ENCODE results near the gene WASHC2C. TPM values are rescaled to one million over a fixed set of nuclear protein-coding genes. Genes with fewer than 3 reads are reported as not detected.
"Not testable (repeated sequence)": the region's sequence is repeated elsewhere in the genome, so short reads cannot be mapped to it uniquely, and the experiment has no call there.

Gene WASHC2C
- 10 to 100 TPM; 15.2 to 27.3 TPM for total RNA-seq
- 1 to 10 TPM; 7.8 to 8.9 TPM for polyA plus RNA-seq

- H3K4me1 ChIP-seq (ENCODE audit: control insufficient read depth in 4 of 4, insufficient read depth in 4 of 4, low read length in 3 of 4) = peaks cover 0 to 11% (median 8%) of the 10 kb centered on the region in 4 donors
- peak within 1 kb of the TSS; percentile 66 to 73 for H3K27ac ChIP-seq (ENCODE audit: low read depth in 1 of 2, low read length in 2 of 2)
- under 1% methylated on average over 49 of the region's 49 CpGs for WGBS
- DNase-seq (ENCODE audit: low spot score) = peak; percentile 97
- peak within 1 kb of the TSS; percentile 79 to 91 (median 89) for H3K4me3 ChIP-seq (ENCODE audit: low read depth in 1 of 3, low read length in 3 of 3)
- peak within 1 kb of the TSS in 1 of 2 donors; percentile 54 for H3K9ac ChIP-seq (ENCODE audit: low read depth in 1 of 2, low read length in 2 of 2)
- not testable (repeated sequence) for H3K27me3 ChIP-seq (ENCODE audit: control insufficient read depth in 4 of 4, insufficient read depth in 4 of 4, low read length in 3 of 4); H3K9me3 ChIP-seq (ENCODE audit: control insufficient read depth in 4 of 4, low read length in 3 of 4); H3K36me3 ChIP-seq (ENCODE audit: control insufficient read depth in 4 of 4, insufficient read depth in 3 of 4, low read depth in 1 of 4, low read length in 3 of 4)
- peak in 1 of 2 donors; percentile 74 for TF ChIP-seq GABPA (IDR thresholded peaks at IDR 0.05 in 1 of 2, conservative IDR thresholded peaks at IDR 0.05 in 1 of 2)
- peak; percentile 9 for TF ChIP-seq FOXA1 (IDR thresholded peaks at IDR 0.05)
- TF ChIP-seq RAD21 (IDR thresholded peaks at IDR 0.05) = peak in 1 of 2 donors; percentile 37
Observed at GRCh38 chr10:45726703-45727420, at the start of gene WASHC2C. Gene WASHC2C (plus strand): TSS chr10:45727266. CDS start chr10:45727318, 52 bp downstream.

- H3K36me3 ChIP-seq (ENCODE audit: control insufficient read depth in 4 of 4, insufficient read depth in 3 of 4, low read depth in 1 of 4, low read length in 3 of 4); H3K9me3 ChIP-seq (ENCODE audit: control insufficient read depth in 4 of 4, low read length in 3 of 4); H3K27me3 ChIP-seq (ENCODE audit: control insufficient read depth in 4 of 4, insufficient read depth in 4 of 4, low read length in 3 of 4); H3K4me1 ChIP-seq (ENCODE audit: control insufficient read depth in 4 of 4, insufficient read depth in 4 of 4, low read length in 3 of 4); DNase-seq (ENCODE audit: low spot score); H3K27ac ChIP-seq (ENCODE audit: low read depth in 1 of 2, low read length in 2 of 2); H3K4me3 ChIP-seq (ENCODE audit: low read depth in 1 of 3, low read length in 3 of 3); H3K9ac ChIP-seq (ENCODE audit: low read depth in 1 of 2, low read length in 2 of 2): not testable (repeated sequence)
- 91% methylated on average over 13 of the region's 14 CpGs for WGBS
Observed at GRCh38 chr10:45678467-45678866, 48.6 kb upstream of the WASHC2C start.

- H3K9me3 ChIP-seq (ENCODE audit: control insufficient read depth in 4 of 4, low read length in 3 of 4); H3K9ac ChIP-seq (ENCODE audit: low read depth in 1 of 2, low read length in 2 of 2); H3K4me3 ChIP-seq (ENCODE audit: low read depth in 1 of 3, low read length in 3 of 3); H3K4me1 ChIP-seq (ENCODE audit: control insufficient read depth in 4 of 4, insufficient read depth in 4 of 4, low read length in 3 of 4); H3K36me3 ChIP-seq (ENCODE audit: control insufficient read depth in 4 of 4, insufficient read depth in 3 of 4, low read depth in 1 of 4, low read length in 3 of 4); H3K27me3 ChIP-seq (ENCODE audit: control insufficient read depth in 4 of 4, insufficient read depth in 4 of 4, low read length in 3 of 4); H3K27ac ChIP-seq (ENCODE audit: low read depth in 1 of 2, low read length in 2 of 2); DNase-seq (ENCODE audit: low spot score): not testable (repeated sequence)
- WGBS = 36% methylated on average over 2 of the region's 3 CpGs
Observed at GRCh38 chr10:45710200-45710796, 16.8 kb upstream of the WASHC2C start.

GRCh38 chr10:45711223-45711622 lies 15.8 kb upstream of the WASHC2C start:
- not testable (repeated sequence) for DNase-seq (ENCODE audit: low spot score); H3K27ac ChIP-seq (ENCODE audit: low read depth in 1 of 2, low read length in 2 of 2)
- 81% methylated on average over 3 of the region's 5 CpGs for WGBS

GRCh38 chr10:45717053-45717452 lies 10.0 kb upstream of the WASHC2C start:
- DNase-seq (ENCODE audit: low spot score); H3K4me1 ChIP-seq (ENCODE audit: control insufficient read depth in 4 of 4, insufficient read depth in 4 of 4, low read length in 3 of 4); H3K9me3 ChIP-seq (ENCODE audit: control insufficient read depth in 4 of 4, low read length in 3 of 4); H3K36me3 ChIP-seq (ENCODE audit: control insufficient read depth in 4 of 4, insufficient read depth in 3 of 4, low read depth in 1 of 4, low read length in 3 of 4); H3K9ac ChIP-seq (ENCODE audit: low read depth in 1 of 2, low read length in 2 of 2); H3K27me3 ChIP-seq (ENCODE audit: control insufficient read depth in 4 of 4, insufficient read depth in 4 of 4, low read length in 3 of 4); H3K4me3 ChIP-seq (ENCODE audit: low read depth in 1 of 3, low read length in 3 of 3); H3K27ac ChIP-seq (ENCODE audit: low read depth in 1 of 2, low read length in 2 of 2): not testable (repeated sequence)
- 75% methylated on average over 3 of the region's 3 CpGs for WGBS

More at GRCh38 chr10:45711223-45711622, 15.8 kb upstream of the WASHC2C start:
- H3K36me3 ChIP-seq (ENCODE audit: control insufficient read depth in 4 of 4, insufficient read depth in 3 of 4, low read depth in 1 of 4, low read length in 3 of 4); H3K4me1 ChIP-seq (ENCODE audit: control insufficient read depth in 4 of 4, insufficient read depth in 4 of 4, low read length in 3 of 4); H3K4me3 ChIP-seq (ENCODE audit: low read depth in 1 of 3, low read length in 3 of 3); H3K27me3 ChIP-seq (ENCODE audit: control insufficient read depth in 4 of 4, insufficient read depth in 4 of 4, low read length in 3 of 4); H3K9ac ChIP-seq (ENCODE audit: low read depth in 1 of 2, low read length in 2 of 2); H3K9me3 ChIP-seq (ENCODE audit: control insufficient read depth in 4 of 4, low read length in 3 of 4): not testable (repeated sequence)

- H3K4me3 ChIP-seq (ENCODE audit: low read depth in 1 of 3, low read length in 3 of 3); H3K9ac ChIP-seq (ENCODE audit: low read depth in 1 of 2, low read length in 2 of 2); H3K9me3 ChIP-seq (ENCODE audit: control insufficient read depth in 4 of 4, low read length in 3 of 4); H3K27me3 ChIP-seq (ENCODE audit: control insufficient read depth in 4 of 4, insufficient read depth in 4 of 4, low read length in 3 of 4); H3K4me1 ChIP-seq (ENCODE audit: control insufficient read depth in 4 of 4, insufficient read depth in 4 of 4, low read length in 3 of 4); H3K36me3 ChIP-seq (ENCODE audit: control insufficient read depth in 4 of 4, insufficient read depth in 3 of 4, low read depth in 1 of 4, low read length in 3 of 4); H3K27ac ChIP-seq (ENCODE audit: low read depth in 1 of 2, low read length in 2 of 2); DNase-seq (ENCODE audit: low spot score): not testable (repeated sequence)
- WGBS = 85% methylated on average over 1 of the region's 1 CpG
Observed at GRCh38 chr10:45717642-45718041, 9.4 kb upstream of the WASHC2C start.

- DNase-seq (ENCODE audit: low spot score); H3K4me1 ChIP-seq (ENCODE audit: control insufficient read depth in 4 of 4, insufficient read depth in 4 of 4, low read length in 3 of 4); H3K9ac ChIP-seq (ENCODE audit: low read depth in 1 of 2, low read length in 2 of 2); H3K9me3 ChIP-seq (ENCODE audit: control insufficient read depth in 4 of 4, low read length in 3 of 4); H3K27ac ChIP-seq (ENCODE audit: low read depth in 1 of 2, low read length in 2 of 2); H3K36me3 ChIP-seq (ENCODE audit: control insufficient read depth in 4 of 4, insufficient read depth in 3 of 4, low read depth in 1 of 4, low read length in 3 of 4); H3K27me3 ChIP-seq (ENCODE audit: control insufficient read depth in 4 of 4, insufficient read depth in 4 of 4, low read length in 3 of 4); H3K4me3 ChIP-seq (ENCODE audit: low read depth in 1 of 3, low read length in 3 of 3): not testable (repeated sequence)
- WGBS = 76% methylated on average over 10 of the region's 10 CpGs
Observed at GRCh38 chr10:45721503-45721902, 5.6 kb upstream of the WASHC2C start.

GRCh38 chr10:45723851-45724250 lies 3.2 kb upstream of the WASHC2C start:
- not testable (repeated sequence) for H3K4me3 ChIP-seq (ENCODE audit: low read depth in 1 of 3, low read length in 3 of 3); H3K27me3 ChIP-seq (ENCODE audit: control insufficient read depth in 4 of 4, insufficient read depth in 4 of 4, low read length in 3 of 4); DNase-seq (ENCODE audit: low spot score); H3K9ac ChIP-seq (ENCODE audit: low read depth in 1 of 2, low read length in 2 of 2); H3K9me3 ChIP-seq (ENCODE audit: control insufficient read depth in 4 of 4, low read length in 3 of 4); H3K36me3 ChIP-seq (ENCODE audit: control insufficient read depth in 4 of 4, insufficient read depth in 3 of 4, low read depth in 1 of 4, low read length in 3 of 4); H3K27ac ChIP-seq (ENCODE audit: low read depth in 1 of 2, low read length in 2 of 2)
- peaks cover 0 to 11% (median 8%) of the 10 kb centered on the region in 4 donors for H3K4me1 ChIP-seq (ENCODE audit: control insufficient read depth in 4 of 4, insufficient read depth in 4 of 4, low read length in 3 of 4)
- WGBS = 84% methylated on average over 11 of the region's 11 CpGs
